ENCODE measurements around the gene FNDC10.

Gene FNDC10

DNA sequence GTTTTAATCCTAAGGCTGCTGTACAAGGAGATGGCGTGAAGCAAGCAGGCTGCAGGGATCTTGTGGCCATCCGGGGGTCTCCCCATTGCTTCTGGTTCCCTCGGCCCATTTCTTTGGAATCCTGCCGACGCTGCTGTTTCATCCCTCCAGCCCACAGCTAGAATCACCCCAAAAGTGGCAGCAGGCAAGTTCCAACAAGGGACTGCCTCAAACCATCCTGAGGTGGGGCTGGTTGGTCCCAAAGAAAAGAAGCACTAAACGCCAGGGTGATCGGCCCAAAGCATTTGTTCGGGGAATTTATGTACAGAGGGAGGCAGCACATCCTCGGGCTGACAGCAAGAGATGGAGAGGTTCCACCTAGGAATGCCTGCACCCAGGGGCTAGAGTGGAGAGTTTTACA is 10.9 kb upstream of the FNDC10 start:
- no peak for TF ChIP-seq ZBTB7A (IDR thresholded peaks at IDR 0.05; ENCODE audit: low read depth)
- TF ChIP-seq YY1 (IDR thresholded peaks at IDR 0.05; ENCODE audit: low read depth): no peak
- TF ChIP-seq RAD21 (IDR thresholded peaks at IDR 0.05; ENCODE audit: low read depth): no peak
- no peak for TF ChIP-seq TCF12 (IDR thresholded peaks at IDR 0.05; ENCODE audit: low read depth)

DNA sequence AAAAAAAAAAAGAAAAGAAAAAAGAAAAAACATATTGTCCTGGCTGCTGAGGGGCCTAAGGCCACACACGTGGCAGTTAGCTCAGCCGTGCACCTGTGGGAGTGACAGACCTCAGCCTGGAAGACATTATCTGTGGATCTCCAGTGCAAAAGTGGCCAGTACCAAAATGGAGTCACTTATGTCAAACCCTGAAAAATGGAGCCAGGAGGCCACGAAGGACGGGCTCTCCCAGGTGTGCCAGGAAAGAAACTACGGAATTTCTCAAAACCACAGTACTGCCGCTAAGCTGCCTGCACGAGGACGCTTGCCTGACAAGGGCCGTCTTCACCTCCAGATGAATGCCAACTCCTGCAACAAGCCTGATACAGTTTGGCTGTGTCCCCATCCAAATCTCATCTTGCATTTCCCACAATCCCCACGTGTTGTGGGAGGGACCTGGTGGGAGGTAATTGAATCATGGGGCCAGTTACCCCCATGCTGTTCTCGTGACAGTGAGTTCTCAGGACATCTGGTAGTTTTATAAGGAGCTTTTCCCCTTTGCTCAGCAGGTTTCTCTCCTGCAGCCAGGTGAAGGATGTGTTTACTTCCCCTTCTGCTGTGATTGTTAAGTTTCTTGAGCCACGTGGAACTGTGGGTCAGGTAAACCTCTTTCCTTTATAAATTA is 10.0 kb upstream of the FNDC10 start:
- TF ChIP-seq, protein P1, sequence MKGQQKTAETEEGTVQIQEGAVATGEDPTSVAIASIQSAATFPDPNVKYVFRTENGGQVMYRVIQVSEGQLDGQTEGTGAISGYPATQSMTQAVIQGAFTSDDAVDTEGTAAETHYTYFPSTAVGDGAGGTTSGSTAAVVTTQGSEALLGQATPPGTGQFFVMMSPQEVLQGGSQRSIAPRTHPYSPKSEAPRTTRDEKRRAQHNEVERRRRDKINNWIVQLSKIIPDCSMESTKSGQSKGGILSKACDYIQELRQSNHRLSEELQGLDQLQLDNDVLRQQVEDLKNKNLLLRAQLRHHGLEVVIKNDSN (IDR thresholded peaks at IDR 0.05): no peak
- TF ChIP-seq YY1 (IDR thresholded peaks at IDR 0.05; ENCODE audit: low read depth): no peak
- no peak for TF ChIP-seq EGR1 (IDR thresholded peaks at IDR 0.05)
- no peak for TF ChIP-seq EP300 (IDR thresholded peaks at IDR 0.05; ENCODE audit: borderline replicate concordance)

DNA sequence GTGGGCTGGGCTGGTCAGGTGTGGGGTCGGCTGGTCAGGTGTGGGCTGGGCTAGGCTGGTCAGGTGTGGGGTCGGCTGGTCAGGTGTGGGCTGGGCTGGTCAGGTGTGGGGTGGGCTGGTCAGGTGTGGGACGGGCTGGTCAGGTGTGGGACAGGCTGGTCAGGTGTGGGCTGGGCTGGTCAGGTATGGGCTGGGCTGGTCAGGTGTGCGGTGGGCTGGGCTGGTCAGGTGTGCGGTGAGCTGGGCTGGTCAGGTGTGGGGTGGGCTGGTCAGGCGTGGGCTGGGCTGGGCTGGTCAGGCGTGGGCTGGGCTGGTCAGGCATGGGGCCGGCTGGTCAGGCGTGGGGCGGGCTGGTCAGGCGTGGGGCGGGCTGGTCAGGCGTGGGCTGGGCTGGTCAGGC is 6.3 kb upstream of the FNDC10 start:
- no peak for TF ChIP-seq NFIC (IDR thresholded peaks at IDR 0.05)
- no peak for TF ChIP-seq EGR1 (IDR thresholded peaks at IDR 0.05)
- no peak for TF ChIP-seq CEBPB (IDR thresholded peaks at IDR 0.05)
- TF ChIP-seq, protein P2, sequence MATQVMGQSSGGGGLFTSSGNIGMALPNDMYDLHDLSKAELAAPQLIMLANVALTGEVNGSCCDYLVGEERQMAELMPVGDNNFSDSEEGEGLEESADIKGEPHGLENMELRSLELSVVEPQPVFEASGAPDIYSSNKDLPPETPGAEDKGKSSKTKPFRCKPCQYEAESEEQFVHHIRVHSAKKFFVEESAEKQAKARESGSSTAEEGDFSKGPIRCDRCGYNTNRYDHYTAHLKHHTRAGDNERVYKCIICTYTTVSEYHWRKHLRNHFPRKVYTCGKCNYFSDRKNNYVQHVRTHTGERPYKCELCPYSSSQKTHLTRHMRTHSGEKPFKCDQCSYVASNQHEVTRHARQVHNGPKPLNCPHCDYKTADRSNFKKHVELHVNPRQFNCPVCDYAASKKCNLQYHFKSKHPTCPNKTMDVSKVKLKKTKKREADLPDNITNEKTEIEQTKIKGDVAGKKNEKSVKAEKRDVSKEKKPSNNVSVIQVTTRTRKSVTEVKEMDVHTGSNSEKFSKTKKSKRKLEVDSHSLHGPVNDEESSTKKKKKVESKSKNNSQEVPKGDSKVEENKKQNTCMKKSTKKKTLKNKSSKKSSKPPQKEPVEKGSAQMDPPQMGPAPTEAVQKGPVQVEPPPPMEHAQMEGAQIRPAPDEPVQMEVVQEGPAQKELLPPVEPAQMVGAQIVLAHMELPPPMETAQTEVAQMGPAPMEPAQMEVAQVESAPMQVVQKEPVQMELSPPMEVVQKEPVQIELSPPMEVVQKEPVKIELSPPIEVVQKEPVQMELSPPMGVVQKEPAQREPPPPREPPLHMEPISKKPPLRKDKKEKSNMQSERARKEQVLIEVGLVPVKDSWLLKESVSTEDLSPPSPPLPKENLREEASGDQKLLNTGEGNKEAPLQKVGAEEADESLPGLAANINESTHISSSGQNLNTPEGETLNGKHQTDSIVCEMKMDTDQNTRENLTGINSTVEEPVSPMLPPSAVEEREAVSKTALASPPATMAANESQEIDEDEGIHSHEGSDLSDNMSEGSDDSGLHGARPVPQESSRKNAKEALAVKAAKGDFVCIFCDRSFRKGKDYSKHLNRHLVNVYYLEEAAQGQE (IDR thresholded peaks at IDR 0.05; ENCODE audit: low read depth): no peak
- no peak for TF ChIP-seq TAF1 (IDR thresholded peaks at IDR 0.05; ENCODE audit: low read depth)
- TF ChIP-seq RAD21 (IDR thresholded peaks at IDR 0.05; ENCODE audit: low read depth): no peak
- no peak for TF ChIP-seq TCF12 (IDR thresholded peaks at IDR 0.05; ENCODE audit: low read depth)
- TF ChIP-seq TEAD4 (IDR thresholded peaks at IDR 0.05): no peak
- no peak for TF ChIP-seq YY1 (IDR thresholded peaks at IDR 0.05; ENCODE audit: low read depth)
- no peak for TF ChIP-seq EP300 (IDR thresholded peaks at IDR 0.05; ENCODE audit: borderline replicate concordance)
- TF ChIP-seq FOXM1 (IDR thresholded peaks at IDR 0.05; ENCODE audit: borderline replicate concordance, low read depth): no peak
- TF ChIP-seq, protein P1 (IDR thresholded peaks at IDR 0.05): no peak

DNA sequence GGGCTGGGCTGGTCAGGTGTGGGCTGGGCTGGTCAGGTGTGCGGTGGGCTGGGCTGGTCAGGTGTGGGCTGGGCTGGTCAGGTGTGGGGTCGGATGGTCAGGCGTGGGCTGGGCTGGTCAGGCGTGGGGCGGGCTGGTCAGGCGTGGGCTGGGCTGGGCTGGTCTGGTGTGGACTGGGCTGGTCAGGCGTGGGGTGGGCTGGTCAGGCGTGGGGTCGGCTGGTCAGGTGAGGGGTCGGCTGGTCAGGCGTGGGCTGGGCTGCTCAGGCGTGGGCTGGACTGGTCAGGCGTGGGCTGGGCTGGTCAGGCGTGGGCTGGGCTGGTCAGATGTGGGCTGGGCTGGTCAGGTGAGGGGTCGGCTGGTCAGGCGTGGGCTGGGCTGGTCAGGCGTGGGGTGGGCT is 5.8 kb upstream of the FNDC10 start:
- no peak for TF ChIP-seq EP300 (IDR thresholded peaks at IDR 0.05; ENCODE audit: borderline replicate concordance)
- TF ChIP-seq RAD21 (IDR thresholded peaks at IDR 0.05; ENCODE audit: low read depth): no peak
- TF ChIP-seq NFIC (IDR thresholded peaks at IDR 0.05): no peak
- TF ChIP-seq TAF1 (IDR thresholded peaks at IDR 0.05; ENCODE audit: low read depth): no peak
- TF ChIP-seq YY1 (IDR thresholded peaks at IDR 0.05; ENCODE audit: low read depth): no peak
- no peak for TF ChIP-seq CEBPB (IDR thresholded peaks at IDR 0.05)
- TF ChIP-seq TCF12 (IDR thresholded peaks at IDR 0.05; ENCODE audit: low read depth): no peak
- no peak for TF ChIP-seq ZBTB7A (IDR thresholded peaks at IDR 0.05; ENCODE audit: low read depth)
- no peak for TF ChIP-seq CREB1 (IDR thresholded peaks at IDR 0.05; ENCODE audit: low read depth)
- TF ChIP-seq, protein P1 (IDR thresholded peaks at IDR 0.05): no peak
- TF ChIP-seq EGR1 (IDR thresholded peaks at IDR 0.05): no peak
- TF ChIP-seq, protein P3, sequence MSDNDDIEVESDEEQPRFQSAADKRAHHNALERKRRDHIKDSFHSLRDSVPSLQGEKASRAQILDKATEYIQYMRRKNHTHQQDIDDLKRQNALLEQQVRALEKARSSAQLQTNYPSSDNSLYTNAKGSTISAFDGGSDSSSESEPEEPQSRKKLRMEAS (IDR thresholded peaks at IDR 0.05): no peak
- no peak for TF ChIP-seq FOXM1 (IDR thresholded peaks at IDR 0.05; ENCODE audit: borderline replicate concordance, low read depth)
- TF ChIP-seq TEAD4 (IDR thresholded peaks at IDR 0.05): no peak
- TF ChIP-seq, protein P2 (IDR thresholded peaks at IDR 0.05; ENCODE audit: low read depth): no peak

DNA sequence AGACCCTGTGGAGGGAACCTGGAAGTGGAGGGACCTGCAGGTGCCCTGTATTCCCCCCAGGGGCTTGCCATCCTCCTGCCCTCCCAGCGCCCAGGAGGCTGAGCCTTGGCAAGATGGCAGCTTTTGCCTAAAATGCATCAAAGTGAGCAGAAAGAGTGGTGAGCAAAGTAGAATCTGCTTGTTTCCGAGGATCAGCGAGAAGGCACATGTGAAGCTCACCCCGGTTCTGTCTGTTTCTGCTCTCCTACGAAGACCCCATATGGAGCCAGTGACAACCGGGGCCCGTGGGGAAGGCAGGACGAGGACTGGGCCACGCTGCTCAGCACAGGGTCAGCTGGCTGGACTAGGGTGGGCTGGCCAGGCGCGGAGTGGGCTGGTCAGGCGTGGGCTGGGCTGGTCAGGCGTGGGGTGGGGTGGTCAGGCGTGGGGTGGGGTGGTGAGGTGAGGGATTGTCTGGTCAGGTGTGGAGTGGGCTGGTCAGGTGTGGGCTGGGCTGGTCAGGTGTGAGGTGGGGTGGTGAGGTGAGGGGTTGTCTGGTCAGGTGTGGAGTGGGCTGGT is 5.2 kb upstream of the FNDC10 start:
- TF ChIP-seq YY1 (IDR thresholded peaks at IDR 0.05; ENCODE audit: low read depth) (no peak), FOXM1 (IDR thresholded peaks at IDR 0.05; ENCODE audit: borderline replicate concordance, low read depth) (no peak), TAF1 (IDR thresholded peaks at IDR 0.05; ENCODE audit: low read depth) (no peak), RAD21 (IDR thresholded peaks at IDR 0.05; ENCODE audit: low read depth) (no peak), NFIC (IDR thresholded peaks at IDR 0.05) (no peak), TEAD4 (IDR thresholded peaks at IDR 0.05) (no peak), EP300 (IDR thresholded peaks at IDR 0.05; ENCODE audit: borderline replicate concordance) (no peak), TCF12 (IDR thresholded peaks at IDR 0.05; ENCODE audit: low read depth) (no peak), CEBPB (IDR thresholded peaks at IDR 0.05) (no peak), EGR1 (IDR thresholded peaks at IDR 0.05) (no peak), CREB1 (IDR thresholded peaks at IDR 0.05; ENCODE audit: low read depth) (no peak), ZBTB7A (IDR thresholded peaks at IDR 0.05; ENCODE audit: low read depth) (no peak)
- TF ChIP-seq, protein P3 (IDR thresholded peaks at IDR 0.05): no peak
- TF ChIP-seq, protein P2 (IDR thresholded peaks at IDR 0.05; ENCODE audit: low read depth): no peak
- TF ChIP-seq, protein P1 (IDR thresholded peaks at IDR 0.05): no peak

Measured in Ishikawa (cell line).